Measurements from ENCODE around the gene TSHZ1. TPM values are rescaled to one million over a fixed set of nuclear protein-coding genes. Genes with fewer than 3 reads are reported as not detected.

Gene TSHZ1
- total and polyA plus RNA-seq, 2 of the 8 experiments (the other 6 are each of a cell fraction or from before 2014, with no cell fraction given), result 0.03 to 0.32 TPM

GRCh38 chr18:75185460-75185859, 25.1 kb upstream of the TSHZ1 start:
- H3K9ac ChIP-seq (replicated peaks in 1 of 4; ENCODE audit: extremely low read depth in 1 of 4, low read depth in 3 of 4, low read length in 3 of 4), result no peak overlapping the region
- WGBS, 2 experiments (ENCODE audit: extremely low coverage in 1 of 2, insufficient coverage in 1 of 2, insufficient read length in 1 of 2, insufficient replicate concordance in 2 of 2, low coverage in 1 of 2, low lambda C conversion rate in 2 of 2, missing lambda C conversion rate in 1 of 2), result 89% methylated on average over 3 of the region's 3 CpGs; no CpG with 5 or more reads in 1 of the 2 experiments
- no peaks in the 10 kb centered on the region for H4K20me1 ChIP-seq (replicated peaks in 1 of 2; ENCODE audit: control insufficient read depth in 1 of 2, insufficient read depth in 2 of 2, low read length in 2 of 2)
- no peak overlapping the region for H3K14ac ChIP-seq (ENCODE audit: insufficient read length)
- no peak overlapping the region for H4K8ac ChIP-seq (ENCODE audit: extremely low read depth, insufficient read depth, low read length)
- ChIA-PET CTCF (ENCODE audit: partially characterized antibody) (interaction anchor here (1.0 to 1.3 kb wide), 2 partner anchors 9 to 12 kb away, joined by 3 read pairs; no protein-coding TSS in a partner anchor), POLR2A (ENCODE audit: partially characterized antibody) (no interaction called here)
- peaks cover 2 to 5% (median 3%) of the 10 kb centered on the region in 4 experiments; a peak in 4 of 7 replicates for H3K4me1 ChIP-seq (replicated peaks in 1 of 4; ENCODE audit: control insufficient read depth in 3 of 4, insufficient read depth in 4 of 4, low read length in 3 of 4)
- no peaks in the 10 kb centered on the region for H3K9me3 ChIP-seq (ENCODE audit: insufficient read depth in 2 of 2, low read depth in 1 of 2, low read length in 1 of 2)
- no peak overlapping the region for H3K18ac ChIP-seq (ENCODE audit: extremely low read depth, low read length)
- H3K4me3 ChIP-seq (ENCODE audit: extremely low read depth in 1 of 4, insufficient read depth in 2 of 4, low read depth in 3 of 4, low read length in 4 of 4), result no peak overlapping the region
- no peak for FAIRE-seq
- H2BK15ac ChIP-seq (ENCODE audit: low read length), result no peak overlapping the region
- TF ChIP-seq CBX5 (IDR thresholded peaks at IDR 0.05; ENCODE audit: low read depth, low read length) (no peak), JUND (IDR thresholded peaks at IDR 0.05; ENCODE audit: low read length) (no peak), PHF8 (conservative IDR thresholded peaks at IDR 0.05; ENCODE audit: low read depth, low read length) (no peak), EZH2 (IDR thresholded peaks at IDR 0.05; ENCODE audit: low read depth, low read length, severe bottlenecking) (no peak), RXRA (IDR thresholded peaks at IDR 0.05; ENCODE audit: insufficient read depth, low read depth, low read length) (no peak), RNF2 (IDR thresholded peaks at IDR 0.05; ENCODE audit: borderline replicate concordance, low read depth, low read length, missing control alignments, poor library complexity, severe bottlenecking) (no peak)
- H2AK5ac ChIP-seq (ENCODE audit: low read depth, low read length), result no peak overlapping the region
- no peak for DNase-seq (ENCODE audit: low read depth in 1 of 2, low spot score in 2 of 2)
- no peak overlapping the region for H4K91ac ChIP-seq (replicated peaks; ENCODE audit: insufficient read length, low read length)
- no peak overlapping the region for H3K4ac ChIP-seq (replicated peaks; ENCODE audit: insufficient read length, low read depth, low read length)
- H4K5ac ChIP-seq (ENCODE audit: insufficient read length, low read depth, low read length), result no peak overlapping the region
- H3K27me3 ChIP-seq (replicated peaks in 1 of 4; ENCODE audit: control insufficient read depth in 3 of 4, extremely low read depth in 1 of 4, insufficient read depth in 3 of 4, low read length in 3 of 4), result no peaks in the 10 kb centered on the region
- H2BK12ac ChIP-seq (ENCODE audit: low read depth, low read length), result no peak overlapping the region
- no peaks in the 10 kb centered on the region for H3K79me1 ChIP-seq (ENCODE audit: low read depth, low read length)
- no peak overlapping the region; a peak in 1 of 4 replicates for H3K4me2 ChIP-seq (ENCODE audit: insufficient read depth in 1 of 2, low read depth in 2 of 2, low read length in 2 of 2)
- H2BK120ac ChIP-seq (replicated peaks; ENCODE audit: low read depth, low read length), result no peak overlapping the region
- no peak overlapping the region for H2AFZ ChIP-seq (ENCODE audit: low read length)
- no peaks in the 10 kb centered on the region for H3K36me3 ChIP-seq (ENCODE audit: control insufficient read depth in 2 of 4, insufficient read depth in 4 of 4, low read length in 3 of 4)
- H3K23me2 ChIP-seq (ENCODE audit: low read depth, low read length), result no peaks in the 10 kb centered on the region
- H3K56ac ChIP-seq (replicated peaks; ENCODE audit: insufficient read length, low read depth, low read length), result no peak overlapping the region
- H3K23ac ChIP-seq (ENCODE audit: insufficient read length), result no peak overlapping the region
- no peaks in the 10 kb centered on the region for H3K79me2 ChIP-seq (ENCODE audit: control insufficient read depth in 1 of 2, insufficient read depth in 2 of 2, low read length in 2 of 2)
- no peak overlapping the region for H2BK5ac ChIP-seq (ENCODE audit: low read depth, low read length)
- no peak overlapping the region for H2BK20ac ChIP-seq (ENCODE audit: low read length)
- no peak overlapping the region for H3K27ac ChIP-seq (ENCODE audit: low read depth, low read length)
